Glutamatergic neuron (in vitro differentiated cells): ENCODE measurements around the gene SLC25A41. TPM values are rescaled to one million over a fixed set of nuclear protein-coding genes. Genes with fewer than 3 reads are reported as not detected.
A peak's percentile ranks its signal among the peaks of the same experiment; 100 is the strongest.

Source experiments
- DNase-seq: peaks from one replicate; pipeline ENCODE4 v3.0.0; 2022
- H3K27ac Mint-ChIP-seq: one replicate; pipeline ENCODE4 v1.8.0; 2020; ENCODE audit warnings: mild to moderate bottlenecking, mixed read lengths, inconsistent platforms; ENCODE audit not compliant: unreplicated experiment
- H3K27me3 Mint-ChIP-seq: one replicate; pipeline ENCODE4 v1.8.0; 2020; ENCODE audit warnings: mild to moderate bottlenecking, moderate library complexity, mixed read lengths, inconsistent platforms; ENCODE audit not compliant: unreplicated experiment
- H3K36me3 Mint-ChIP-seq: one replicate; pipeline ENCODE4 v1.8.0; 2020; ENCODE audit warnings: mild to moderate bottlenecking, mixed read lengths, inconsistent platforms; ENCODE audit not compliant: unreplicated experiment
- H3K4me1 Mint-ChIP-seq: one replicate; pipeline ENCODE4 v1.8.0; 2020; ENCODE audit warnings: mild to moderate bottlenecking, low read depth, mixed read lengths, inconsistent platforms; ENCODE audit not compliant: unreplicated experiment
- H3K4me3 Mint-ChIP-seq: one replicate; pipeline ENCODE4 v1.8.0; 2020; ENCODE audit warnings: mild to moderate bottlenecking, mixed read lengths, inconsistent platforms; ENCODE audit not compliant: unreplicated experiment
- H3K9me3 Mint-ChIP-seq: one replicate; pipeline ENCODE4 v1.8.0; 2020; ENCODE audit warnings: mild to moderate bottlenecking, moderate library complexity, mixed read lengths, inconsistent platforms; ENCODE audit not compliant: unreplicated experiment
- total RNA-seq: library from RNA; stranded (reverse); fragmentation: NEBNext Ultra II Directional; extraction: Animal tissue kit (Norgen Biotek cat#: 25700); gene quantifications from one replicate; pipeline ENCODE4 v1.2.1, GENCODE V29; 2021; ENCODE audit not compliant: unreplicated experiment
- TF ChIP-seq, protein P1 (sequence below): fragments of 200-600 bp; sonication (generic); IDR thresholded peaks from one replicate; pipeline ENCODE4 v1.5.0; 2021; ENCODE audit not compliant: partially characterized antibody, unreplicated experiment

The SLC25A41 gene
- total RNA-seq, 1 donor from 2014 or later: 0.29 TPM

DNA sequence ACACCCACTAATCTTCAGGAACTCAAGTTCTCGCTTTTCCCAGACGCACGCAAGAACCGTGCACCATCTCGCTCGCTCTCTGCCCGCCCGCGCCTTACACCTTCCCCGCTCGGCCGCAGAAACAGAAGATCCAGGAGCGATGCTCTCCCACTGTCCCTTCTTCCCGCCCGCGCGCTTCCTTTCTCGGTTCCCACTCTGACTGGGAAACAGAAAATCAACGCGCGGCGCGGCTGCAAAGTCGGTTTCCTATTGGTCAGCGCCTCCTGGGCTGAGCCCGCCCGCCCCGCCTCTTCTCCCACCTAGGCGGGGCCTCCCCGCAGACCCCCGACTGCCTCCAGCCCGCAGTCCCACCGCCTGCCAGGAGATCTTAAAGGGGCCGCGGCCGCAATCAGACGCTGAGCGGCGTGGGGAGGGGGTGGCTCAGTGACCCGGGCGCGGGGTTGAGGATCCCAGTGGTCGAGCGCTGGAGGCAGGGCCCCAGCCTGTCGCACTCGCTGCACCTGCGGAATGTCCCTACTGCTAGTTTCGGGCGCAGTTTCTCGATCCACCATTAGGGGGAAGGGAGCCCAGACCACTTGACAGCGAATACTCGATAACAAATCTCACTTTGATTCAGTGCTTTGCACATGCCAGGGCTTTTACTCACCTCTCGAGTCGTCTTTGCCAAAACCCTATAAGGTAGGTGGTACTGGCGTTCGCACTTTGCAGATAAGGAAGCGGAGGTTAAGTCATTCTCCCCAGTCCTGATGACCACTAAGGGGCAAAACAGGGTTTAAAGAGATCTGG is 26.7 kb upstream of the SLC25A41 start:
- H3K36me3 Mint-ChIP-seq: peaks cover 3% of the 10 kb centered on the region
- TF ChIP-seq, protein P1, sequence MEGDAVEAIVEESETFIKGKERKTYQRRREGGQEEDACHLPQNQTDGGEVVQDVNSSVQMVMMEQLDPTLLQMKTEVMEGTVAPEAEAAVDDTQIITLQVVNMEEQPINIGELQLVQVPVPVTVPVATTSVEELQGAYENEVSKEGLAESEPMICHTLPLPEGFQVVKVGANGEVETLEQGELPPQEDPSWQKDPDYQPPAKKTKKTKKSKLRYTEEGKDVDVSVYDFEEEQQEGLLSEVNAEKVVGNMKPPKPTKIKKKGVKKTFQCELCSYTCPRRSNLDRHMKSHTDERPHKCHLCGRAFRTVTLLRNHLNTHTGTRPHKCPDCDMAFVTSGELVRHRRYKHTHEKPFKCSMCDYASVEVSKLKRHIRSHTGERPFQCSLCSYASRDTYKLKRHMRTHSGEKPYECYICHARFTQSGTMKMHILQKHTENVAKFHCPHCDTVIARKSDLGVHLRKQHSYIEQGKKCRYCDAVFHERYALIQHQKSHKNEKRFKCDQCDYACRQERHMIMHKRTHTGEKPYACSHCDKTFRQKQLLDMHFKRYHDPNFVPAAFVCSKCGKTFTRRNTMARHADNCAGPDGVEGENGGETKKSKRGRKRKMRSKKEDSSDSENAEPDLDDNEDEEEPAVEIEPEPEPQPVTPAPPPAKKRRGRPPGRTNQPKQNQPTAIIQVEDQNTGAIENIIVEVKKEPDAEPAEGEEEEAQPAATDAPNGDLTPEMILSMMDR: peak; percentile 78
- H3K9me3 Mint-ChIP-seq: peaks cover 9% of the 10 kb centered on the region
- peak overlapping the region; percentile 72 for H3K27ac Mint-ChIP-seq
- peak overlapping the region; percentile 98 for H3K4me3 Mint-ChIP-seq
- peak; percentile 99 for DNase-seq
- H3K27me3 Mint-ChIP-seq: peaks cover 12% of the 10 kb centered on the region
- H3K4me1 Mint-ChIP-seq: peaks cover 4% of the 10 kb centered on the region

DNA sequence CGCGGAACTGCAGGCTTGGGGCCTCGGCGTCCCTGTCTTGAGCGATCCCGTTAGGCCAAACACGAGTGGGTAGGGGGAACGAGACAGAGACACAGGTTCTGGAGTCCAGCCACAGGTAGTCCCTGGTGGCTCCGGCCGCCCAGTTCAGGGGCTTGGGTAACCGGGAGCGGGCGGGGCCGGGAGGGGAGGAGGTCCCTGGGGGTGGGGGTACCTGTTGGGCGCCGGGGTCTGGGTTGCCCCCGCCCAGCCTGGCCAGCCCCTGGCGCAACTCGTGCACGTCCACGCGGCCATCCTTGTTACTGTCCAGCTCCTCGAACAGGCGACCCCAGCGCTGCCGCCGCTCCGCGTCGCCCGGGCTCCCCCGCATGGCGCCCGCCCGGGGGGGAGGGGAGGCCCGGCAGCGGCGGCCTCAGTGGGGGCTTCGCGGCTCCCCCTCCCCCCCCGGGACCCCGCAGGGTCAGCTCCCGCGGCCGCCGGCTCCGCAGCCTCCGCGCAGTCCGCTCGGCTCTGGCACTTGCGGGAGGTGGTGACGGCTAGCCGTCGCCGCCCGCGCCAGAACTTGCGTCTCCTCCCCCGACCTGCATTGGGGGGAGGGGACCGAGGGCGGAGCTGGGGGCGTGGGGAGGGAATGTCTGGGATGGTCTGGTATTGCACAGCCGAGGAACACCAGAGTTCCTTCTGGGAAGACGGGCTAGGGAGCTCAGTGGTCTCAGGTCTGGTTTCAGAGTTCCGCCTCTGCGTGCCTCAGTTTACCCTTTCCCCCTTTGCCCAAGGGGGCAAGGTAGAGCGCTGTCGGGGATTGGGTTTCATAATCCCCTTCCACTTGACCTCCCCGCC is 25.9 kb upstream of the SLC25A41 start, which contains the start of gene SLC25A23:
Gene SLC25A23 (minus strand): TSS at position 531 of the 837 bp plus-strand sequence. CDS start 164 bp downstream, at position 367.
- peaks cover 6% of the 10 kb centered on the region for H3K36me3 Mint-ChIP-seq
- peaks cover 6% of the 10 kb centered on the region for H3K9me3 Mint-ChIP-seq
- peaks cover 4% of the 10 kb centered on the region for H3K4me1 Mint-ChIP-seq
- H3K27ac Mint-ChIP-seq: peak within 1 kb of the TSS; percentile 72
- TF ChIP-seq, protein P1: no peak
- peaks cover 6% of the 10 kb centered on the region for H3K27me3 Mint-ChIP-seq
- DNase-seq: peak; percentile 80
- H3K4me3 Mint-ChIP-seq: peak within 1 kb of the TSS; percentile 98

DNA sequence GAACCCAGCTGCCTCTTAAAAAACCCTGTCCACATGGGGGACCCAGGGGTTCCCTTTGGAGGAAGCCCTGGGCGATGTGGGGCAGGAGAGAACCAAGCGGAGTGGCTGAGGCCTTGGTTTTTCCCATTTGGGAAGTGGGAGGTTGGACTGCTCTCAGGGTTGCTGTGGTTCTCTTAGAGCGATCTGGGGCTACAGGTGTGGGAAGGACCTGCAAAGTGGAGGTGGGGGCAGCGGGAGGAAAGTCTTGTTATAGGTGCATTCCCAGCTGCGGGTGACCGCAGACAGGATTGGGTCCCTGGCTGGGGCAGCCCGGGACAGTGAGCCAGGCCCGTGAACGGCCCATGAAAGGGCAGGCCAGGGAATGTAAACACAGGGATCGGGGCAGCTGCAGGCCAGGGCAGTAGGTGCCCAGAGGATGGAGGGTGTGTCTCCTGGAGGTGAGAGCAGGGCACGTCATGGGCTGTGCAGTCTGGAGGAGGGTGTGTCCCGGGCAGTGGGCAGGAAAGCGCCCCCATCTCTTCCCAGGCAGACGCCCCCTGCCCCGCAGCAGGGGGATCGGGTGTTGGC is 25.2 kb upstream of the SLC25A41 start:
- Mint-ChIP-seq H3K4me3 (peak overlapping the region; percentile 92), H3K27me3 (peaks cover 6% of the 10 kb centered on the region), H3K36me3 (peaks cover 11% of the 10 kb centered on the region), H3K27ac (no peak overlapping the region), H3K4me1 (peaks cover 4% of the 10 kb centered on the region), H3K9me3 (peaks cover 6% of the 10 kb centered on the region)
- DNase-seq: no peak
- TF ChIP-seq, protein P1: no peak

DNA sequence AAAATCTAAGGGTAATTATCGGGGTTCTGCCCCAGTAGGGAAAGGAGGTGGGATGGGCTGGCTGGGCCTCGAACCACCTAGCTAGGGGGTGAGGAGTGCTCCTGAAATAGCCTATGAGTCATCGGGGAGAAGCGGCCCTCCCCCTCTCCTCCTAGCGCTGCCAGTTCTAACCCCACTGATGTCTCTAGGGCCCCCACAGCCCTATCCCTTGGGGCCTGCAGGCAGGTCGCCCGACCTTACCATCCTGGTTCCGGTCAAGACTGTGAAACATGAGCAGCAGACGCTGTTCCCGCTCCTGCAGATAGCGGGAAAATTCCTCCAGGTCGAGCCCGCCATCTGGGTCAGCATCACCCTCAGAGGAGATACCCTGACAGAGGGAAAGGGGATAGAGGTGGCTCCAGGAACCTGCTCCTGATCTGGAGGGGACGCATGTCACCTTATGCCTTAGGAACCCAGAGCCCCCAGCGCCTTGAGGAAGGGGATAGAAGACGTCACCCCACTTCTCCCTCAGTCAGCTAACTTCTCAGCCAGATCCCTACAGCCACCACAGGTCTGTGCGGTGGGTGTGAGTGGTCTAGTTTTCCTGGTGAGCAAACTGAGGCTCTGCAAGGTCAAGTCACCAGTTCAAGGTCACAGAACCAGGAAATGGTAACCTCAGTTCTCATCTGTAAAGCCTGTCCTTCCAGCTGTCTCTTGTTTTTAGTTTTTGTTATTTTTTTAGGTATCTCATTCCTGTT is 24.6 kb upstream of the SLC25A41 start:
- Mint-ChIP-seq H3K9me3 (peaks cover 6% of the 10 kb centered on the region), H3K27me3 (peaks cover 6% of the 10 kb centered on the region), H3K36me3 (peaks cover 15% of the 10 kb centered on the region), H3K4me3 (peak overlapping the region; percentile 92), H3K27ac (no peak overlapping the region), H3K4me1 (peaks cover 4% of the 10 kb centered on the region)
- TF ChIP-seq, protein P1: no peak
- no peak for DNase-seq
